ENCODE measurements around the gene CHST10.

The CHST10 gene

DNA sequence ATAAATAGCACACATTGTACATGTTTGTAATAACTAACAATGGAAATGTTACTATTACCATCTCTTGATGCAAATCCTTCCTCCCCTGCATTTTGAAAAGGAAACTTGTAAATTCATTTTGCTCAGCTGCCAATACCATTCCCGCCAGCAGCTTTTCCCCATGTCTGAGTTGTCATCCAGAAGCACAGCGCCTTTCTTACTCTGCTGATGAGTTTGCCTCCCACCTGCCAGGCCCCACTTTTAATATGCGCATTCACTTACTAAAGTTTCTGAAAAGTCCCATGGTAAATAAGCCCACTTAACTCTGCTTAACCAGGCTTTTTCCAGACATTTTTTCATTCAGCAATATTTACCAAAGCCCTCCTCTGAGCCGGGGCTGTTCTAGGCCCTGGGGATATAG lies 3.9 kb downstream of the CHST10 start:
- DNase-seq (ENCODE audit: low read depth in 2 of 2): no peak

GRCh38 chr2:100412881-100413321 lies 4.6 kb downstream of the CHST10 start:
- DNase-seq (ENCODE audit: low read depth in 2 of 2): no peak

DNA sequence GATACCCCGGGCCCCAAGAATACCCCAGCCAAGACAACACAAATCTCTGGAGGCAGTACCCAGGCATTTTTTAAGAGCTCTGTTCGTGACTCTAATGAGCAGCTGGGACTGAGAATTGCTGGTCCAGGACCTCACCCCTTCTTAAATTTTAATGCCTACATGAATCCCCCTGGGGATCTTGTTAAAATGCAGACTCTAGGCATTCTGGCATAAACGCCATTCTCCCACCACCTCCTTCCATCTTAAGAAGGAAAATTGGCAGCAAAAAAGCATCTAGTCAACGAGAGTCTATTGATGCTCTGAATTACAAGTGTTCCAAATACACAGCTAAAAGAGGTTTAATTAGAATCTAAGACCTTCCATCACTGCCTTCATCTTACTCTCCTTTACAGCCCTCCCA lies 5.0 kb downstream of the CHST10 start:
- no peak for DNase-seq (ENCODE audit: low read depth in 2 of 2)

GRCh38 chr2:100411841-100412292 lies 5.6 kb downstream of the CHST10 start:
- DNase-seq (ENCODE audit: low read depth in 2 of 2): no peak

- DNase-seq (ENCODE audit: low read depth in 2 of 2): no peak
Observed at GRCh38 chr2:100409975-100410647, 7.4 kb downstream of the CHST10 start.

DNA sequence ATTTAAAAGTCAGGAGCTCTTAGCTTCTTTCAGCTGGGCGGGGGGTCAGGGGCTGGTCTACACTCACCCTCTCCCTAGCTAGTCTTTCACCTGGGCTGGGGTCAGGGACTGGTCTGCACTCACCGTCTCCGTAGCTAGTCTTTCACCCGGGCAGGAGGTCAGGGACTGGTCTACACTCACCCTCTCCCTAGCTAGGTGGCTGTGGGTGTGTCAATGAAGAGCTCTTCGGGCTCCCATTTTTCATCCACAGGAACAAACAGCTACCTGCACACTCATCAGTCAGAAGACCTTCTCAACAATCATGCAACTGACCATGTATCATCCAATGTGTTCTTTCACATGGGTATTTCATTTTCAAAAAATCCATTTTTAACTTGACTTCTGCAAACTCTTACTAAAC lies 8.0 kb downstream of the CHST10 start:
- DNase-seq (ENCODE audit: low read depth in 2 of 2): no peak

GRCh38 chr2:100408941-100409340 lies 8.5 kb downstream of the CHST10 start:
- no peak for DNase-seq (ENCODE audit: low read depth in 2 of 2)

DNA sequence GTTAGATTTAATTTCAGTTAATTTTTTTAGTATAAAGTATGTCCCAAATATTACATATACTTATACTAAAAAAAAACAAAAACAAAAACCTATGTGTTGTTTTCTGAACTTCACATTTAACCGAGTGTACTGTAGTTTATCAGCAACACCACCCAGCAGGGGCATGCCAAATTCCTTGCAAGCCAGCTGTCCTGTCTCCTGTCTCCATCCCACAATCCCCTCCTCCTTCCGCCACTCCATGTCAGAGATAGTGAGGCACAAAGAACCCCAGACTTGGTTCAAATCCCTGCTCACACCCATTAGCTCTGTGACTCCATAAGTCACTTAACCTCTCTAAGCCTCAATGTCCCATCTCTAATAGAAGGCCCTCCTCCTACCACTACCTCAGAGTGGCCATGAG lies 9.4 kb downstream of the CHST10 start:
- DNase-seq (ENCODE audit: low read depth in 2 of 2): no peak

DNA sequence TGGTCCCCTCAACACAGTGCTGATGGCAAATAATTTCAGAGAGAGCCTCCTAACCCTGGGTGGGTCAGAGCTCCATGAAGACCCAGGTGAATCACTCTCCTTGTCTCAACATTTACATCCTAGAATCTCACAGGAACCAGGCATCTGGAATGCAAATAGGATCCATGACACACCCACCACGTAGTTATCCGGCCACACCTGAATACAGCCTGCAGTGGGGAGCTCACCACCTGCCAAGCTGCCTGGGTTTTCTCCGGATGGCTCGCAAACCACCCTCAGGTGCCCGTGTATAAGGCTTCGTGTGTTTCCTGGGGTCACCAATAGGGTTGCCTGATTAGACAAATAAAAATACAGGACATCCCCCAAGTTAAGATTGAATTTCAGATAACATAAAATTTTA lies 9.9 kb downstream of the CHST10 start:
- DNase-seq (ENCODE audit: low read depth in 2 of 2): no peak

GRCh38 chr2:100407073-100407472 lies 10.4 kb downstream of the CHST10 start:
- no peak for DNase-seq (ENCODE audit: low read depth in 2 of 2)

DNA sequence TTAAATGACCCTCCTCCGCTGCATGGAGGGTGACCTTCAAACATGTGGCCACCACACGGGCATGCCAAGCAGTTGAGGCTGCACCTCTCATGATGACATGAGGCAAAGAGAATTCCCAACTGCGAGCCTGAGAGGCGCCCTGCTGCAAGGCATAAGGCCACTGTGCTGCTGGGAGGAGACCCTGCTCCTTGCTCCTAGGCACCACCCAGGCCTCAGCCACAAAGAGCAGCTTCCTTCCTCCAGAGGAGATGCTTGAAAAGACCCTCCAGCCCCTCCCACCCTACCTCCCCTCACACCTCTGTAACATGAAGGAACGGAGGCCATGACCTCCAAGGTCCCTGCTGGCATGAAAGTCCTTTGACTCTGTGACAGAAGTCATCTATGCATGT lies 11.4 kb downstream of the CHST10 start:
- DNase-seq (ENCODE audit: low read depth in 2 of 2): no peak

GRCh38 chr2:100405403-100406119 lies 11.9 kb downstream of the CHST10 start:
- no peak for DNase-seq (ENCODE audit: low read depth in 2 of 2)

DNA sequence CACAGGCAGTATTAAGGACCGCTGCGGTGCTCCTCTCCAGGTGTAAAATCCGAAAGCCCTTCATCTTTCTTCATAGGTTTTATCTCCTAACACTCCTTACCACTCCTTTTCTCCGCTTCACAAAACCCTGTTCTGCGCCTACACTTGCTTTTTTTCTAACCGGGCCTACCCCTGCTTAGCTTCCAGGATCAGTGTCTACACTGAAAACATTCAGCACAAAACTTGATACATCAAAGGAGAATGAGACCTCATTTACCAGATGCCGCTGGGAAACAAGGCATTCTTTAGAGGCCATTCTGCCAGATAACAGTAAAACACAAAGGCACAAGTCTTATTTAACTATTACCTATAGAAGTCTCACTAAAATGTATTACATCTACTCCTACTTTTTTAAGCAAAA lies 13.1 kb downstream of the CHST10 start:
- DNase-seq (ENCODE audit: low read depth in 2 of 2): no peak

- no peak for DNase-seq (ENCODE audit: low read depth in 2 of 2)
Observed at GRCh38 chr2:100403722-100404121, 13.7 kb downstream of the CHST10 start.

GRCh38 chr2:100401268-100401667 lies 16.2 kb downstream of the CHST10 start:
- no peak for DNase-seq (ENCODE audit: low read depth in 2 of 2)

- no peak for DNase-seq (ENCODE audit: low read depth in 2 of 2)
Observed at GRCh38 chr2:100399714-100400113, 17.8 kb downstream of the CHST10 start.

GRCh38 chr2:100397976-100398375 lies 19.5 kb downstream of the CHST10 start:
- DNase-seq (ENCODE audit: low read depth in 2 of 2): no peak

DNA sequence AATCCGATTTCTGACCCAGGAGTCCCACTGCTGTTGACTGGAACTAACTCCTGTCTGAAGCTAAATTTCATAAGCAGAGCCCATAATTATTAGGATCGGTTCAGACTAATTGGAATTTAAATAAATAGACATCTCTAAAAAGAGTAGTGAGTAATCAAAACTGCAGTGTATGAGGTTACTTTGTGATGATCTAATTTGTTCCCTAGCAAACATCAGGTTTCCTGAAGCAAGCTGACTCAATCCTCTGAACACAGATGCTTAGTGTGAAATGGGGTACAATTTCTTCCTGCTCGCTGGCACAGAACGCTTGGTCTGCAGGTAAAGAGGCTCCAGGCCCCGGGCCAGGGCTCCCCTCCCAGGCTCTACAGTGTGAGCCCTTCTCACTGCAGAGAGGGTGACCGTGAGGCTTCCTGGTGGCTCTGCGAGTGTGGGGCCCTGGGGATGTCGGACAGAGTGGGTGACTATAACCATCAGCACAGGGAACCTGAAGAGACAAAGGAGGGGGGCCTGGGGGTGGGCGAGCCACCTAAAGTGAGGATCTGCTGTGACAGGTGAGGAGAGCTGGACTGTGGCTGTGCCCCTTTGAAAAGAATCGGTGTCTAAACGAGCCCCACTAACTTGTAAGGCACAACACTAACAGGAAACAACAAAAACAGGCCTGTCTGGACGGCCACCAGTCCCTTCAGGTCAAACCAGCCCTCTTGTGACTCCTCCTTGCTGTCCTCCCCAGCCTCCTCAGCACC lies 20.2 kb downstream of the CHST10 start:
- DNase-seq (ENCODE audit: low read depth in 2 of 2): no peak

GRCh38 chr2:100396483-100396882 lies 21.0 kb downstream of the CHST10 start:
- DNase-seq (ENCODE audit: low read depth in 2 of 2): no peak

DNA sequence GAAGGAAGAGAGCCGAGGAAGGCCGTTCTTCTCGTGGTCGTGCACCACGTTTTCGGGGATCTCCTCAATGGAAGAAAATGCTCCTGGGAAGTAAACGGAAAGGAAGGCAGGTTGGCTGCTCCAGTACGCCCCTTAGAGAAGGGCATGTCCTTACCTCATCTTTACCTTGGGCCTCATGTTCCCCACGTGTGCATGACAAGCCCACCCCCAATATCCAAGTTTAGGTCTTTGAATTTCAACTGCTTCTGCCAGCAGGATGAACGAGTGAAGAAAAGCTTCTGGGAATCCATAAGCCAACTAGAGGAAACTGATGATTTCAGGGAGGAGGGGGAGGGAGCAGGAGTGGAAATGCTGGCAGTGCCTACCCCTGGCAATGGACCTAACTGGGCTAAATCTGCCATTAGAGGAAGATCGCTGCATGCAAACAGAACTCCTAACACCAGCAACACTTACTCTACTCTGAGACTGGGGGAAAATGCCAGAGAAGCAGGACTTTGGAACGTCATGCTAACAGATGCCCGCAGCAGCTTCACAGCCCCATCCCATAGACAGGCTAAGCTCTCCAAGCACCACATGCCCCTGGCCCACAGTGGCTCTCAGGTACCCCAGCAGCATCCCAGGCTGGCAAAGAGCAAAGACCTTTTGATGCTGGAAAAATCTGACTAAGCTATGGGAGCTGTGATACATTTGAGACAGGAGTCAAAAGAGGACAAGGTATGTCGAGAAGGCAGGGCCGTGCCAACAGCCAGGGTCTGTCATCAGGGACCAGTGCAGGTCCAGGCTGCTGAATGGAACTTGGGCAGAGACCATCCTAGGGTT lies 21.7 kb downstream of the CHST10 start:
- no peak for DNase-seq (ENCODE audit: low read depth in 2 of 2)

- DNase-seq (ENCODE audit: low read depth in 2 of 2): no peak
Observed at GRCh38 chr2:100394111-100394641, 23.3 kb downstream of the CHST10 start.

DNA sequence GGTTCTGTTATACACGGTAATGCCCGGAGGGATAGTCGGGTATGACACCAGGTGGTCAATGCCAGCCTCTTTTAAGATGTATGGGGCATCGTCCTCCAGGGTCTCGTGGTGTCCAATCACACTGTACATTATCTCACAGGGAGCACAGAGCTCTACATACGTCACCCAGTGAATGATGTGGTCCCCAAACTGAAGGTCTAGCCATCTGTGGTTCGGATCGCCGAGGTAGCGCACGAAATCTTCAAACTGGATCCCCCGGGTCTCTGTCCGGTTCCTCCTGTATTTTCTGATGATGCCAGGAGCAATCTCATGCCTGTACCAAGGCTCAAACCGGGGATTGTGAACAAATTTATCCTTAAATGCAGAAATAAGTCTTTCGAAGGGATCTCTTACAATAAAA lies 24.1 kb downstream of the CHST10 start:
- DNase-seq (ENCODE audit: low read depth in 2 of 2): no peak

All from activated CD8-positive, alpha-beta memory T cell treated with anti-CD3 and anti-CD28 coated beads for 4 hours (primary cell).